A549 treated with dexamethasone at 1 μM for 4 hours (cell line): ENCODE results near the gene KIF11. TPM values are rescaled to one million over a fixed set of nuclear protein-coding genes. Genes with fewer than 3 reads are reported as not detected.

Experiments used
- total RNA-seq: library from RNA; stranded (reverse); fragments of 200-300 nt; extraction: Qiagen RNA extraction; gene quantifications from 5 replicates; pipeline ENCODE4 v1.2.3, GENCODE V29; 2022

Gene KIF11
- 33.3 to 44.4 TPM (median 37.3 TPM) in 5 replicates for total RNA-seq

DNA sequence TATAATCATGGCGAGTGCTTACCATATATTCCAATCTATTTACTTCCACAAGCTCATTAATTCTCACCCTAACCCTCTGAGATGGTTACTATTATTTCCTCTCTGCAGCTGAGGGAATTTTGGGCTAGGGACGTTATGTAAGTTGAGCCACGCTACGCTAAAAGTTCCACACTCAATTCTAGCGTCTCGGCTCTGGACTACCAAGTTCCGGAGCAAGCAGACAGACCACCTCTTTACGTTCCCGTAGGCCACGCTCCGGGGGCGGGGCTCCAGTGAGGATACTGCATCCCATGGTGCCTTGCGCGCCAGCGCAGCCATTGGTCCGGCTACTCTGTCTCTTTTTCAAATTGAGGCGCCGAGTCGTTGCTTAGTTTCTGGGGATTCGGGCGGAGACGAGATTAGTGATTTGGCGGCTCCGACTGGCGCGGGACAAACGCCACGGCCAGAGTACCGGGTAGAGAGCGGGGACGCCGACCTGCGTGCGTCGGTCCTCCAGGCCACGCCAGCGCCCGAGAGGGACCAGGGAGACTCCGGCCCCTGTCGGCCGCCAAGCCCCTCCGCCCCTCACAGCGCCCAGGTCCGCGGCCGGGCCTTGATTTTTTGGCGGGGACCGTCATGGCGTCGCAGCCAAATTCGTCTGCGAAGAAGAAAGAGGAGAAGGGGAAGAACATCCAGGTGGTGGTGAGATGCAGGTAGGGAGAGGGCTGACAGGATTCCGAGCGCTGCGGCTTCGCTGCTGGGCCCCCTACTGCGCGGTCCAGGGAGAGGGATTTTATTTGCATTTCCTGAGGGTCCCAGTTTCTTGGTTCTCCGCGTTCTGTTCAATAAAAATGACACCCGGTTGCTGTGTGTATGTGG, at the start of gene KIF11:
Gene KIF11, plus strand, starts transcription at position 370 of the 858 bp plus-strand sequence. Its CDS starts 246 bp downstream, at position 616.

GRCh38 chr10:92573798-92574547, 19.0 kb upstream of the KIF11 start, which contains the start of gene IDE:
Gene IDE (minus strand): TSS chr10:92574093. CDS start chr10:92574019, 74 bp downstream.

DNA sequence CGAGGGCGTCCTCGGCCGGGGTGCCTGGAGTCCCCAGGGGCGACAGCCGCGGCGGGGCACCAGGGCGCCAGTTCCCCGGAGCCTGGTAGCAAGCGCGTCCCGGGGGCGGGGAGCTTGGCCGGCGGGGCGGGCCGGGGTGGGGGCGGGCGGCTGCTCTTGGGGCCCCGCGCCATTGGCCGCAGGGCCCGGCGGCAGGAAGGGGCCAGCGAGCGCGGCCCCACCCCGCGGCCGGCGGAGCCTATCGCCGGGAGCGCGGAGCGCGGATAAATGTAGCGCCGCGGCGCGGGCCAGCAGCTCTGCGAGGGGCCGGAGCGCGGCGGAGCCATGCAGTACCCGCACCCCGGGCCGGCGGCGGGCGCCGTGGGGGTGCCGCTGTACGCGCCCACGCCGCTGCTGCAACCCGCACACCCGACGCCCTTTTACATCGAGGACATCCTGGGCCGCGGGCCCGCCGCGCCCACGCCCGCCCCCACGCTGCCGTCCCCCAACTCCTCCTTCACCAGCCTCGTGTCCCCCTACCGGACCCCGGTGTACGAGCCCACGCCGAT, 96.8 kb downstream of the KIF11 start, which contains the start of gene HHEX:
Gene HHEX, plus strand, starts transcription at position 293 of the 548 bp plus-strand sequence. Its CDS starts 32 bp downstream, at position 325.

Other genes starting within 250 kb of the KIF11 start
- 18.8 to 32.1 TPM (median 26.4 TPM) in 5 replicates for gene IDE, start 19.0 kb upstream of the KIF11 start, total RNA-seq
- gene HHEX, start 96.8 kb downstream of the KIF11 start, total RNA-seq = 11.1 to 12.4 TPM (median 11.7 TPM) in 5 replicates